Loucy (cell line): ENCODE data around the gene GPBAR1.
A peak's percentile ranks its signal among the peaks of the same experiment; 100 is the strongest.

Source experiments
- H2AFZ ChIP-seq: fragments of 200-600 bp; sonication (generic); 2 replicates; pipeline ENCODE4 v1.6.0; 2016; ENCODE audit warnings: antibody characterized with exemption, mild to moderate bottlenecking, low read length, moderate library complexity
- H3F3A ChIP-seq: fragments of 200-600 bp; 2 replicates; pipeline ENCODE4 v1.6.0; 2016; ENCODE audit warnings: antibody characterized with exemption, low read depth, mild to moderate bottlenecking
- H3K27me3 ChIP-seq: fragments of 200-600 bp; sonication (generic); 2 replicates; pipeline ENCODE4 v1.6.1; 2014; ENCODE audit warnings: low read length, mild to moderate bottlenecking; ENCODE audit not compliant: insufficient read depth, poor library complexity, severe bottlenecking
- H3K36me3 ChIP-seq: fragments of 200-600 bp; sonication (generic); 2 replicates; pipeline ENCODE4 v1.6.1; 2016; ENCODE audit warnings: low read length; ENCODE audit not compliant: insufficient read depth
- H3K4me1 ChIP-seq: fragments of 200-600 bp; sonication (generic); 2 replicates; pipeline ENCODE4 v1.5.1; 2014; ENCODE audit warnings: low read length, mild to moderate bottlenecking; ENCODE audit not compliant: insufficient read depth, poor library complexity, severe bottlenecking
- H3K4me2 ChIP-seq: fragments of 200-600 bp; sonication (generic); 2 replicates; pipeline ENCODE4 v1.6.0; 2014; ENCODE audit warnings: antibody characterized with exemption, low read length, low read depth, mild to moderate bottlenecking; ENCODE audit not compliant: poor library complexity, severe bottlenecking
- H3K4me3 ChIP-seq: fragments of 200-600 bp; sonication (generic); 2 replicates; pipeline ENCODE4 v1.5.1; 2014; ENCODE audit warnings: low read length, mild to moderate bottlenecking, mixed read lengths; ENCODE audit not compliant: poor library complexity, severe bottlenecking
- H3K79me2 ChIP-seq: fragments of 200-600 bp; sonication (generic); 2 replicates; pipeline ENCODE4 v1.6.1; 2014; ENCODE audit warnings: low read length; ENCODE audit not compliant: insufficient read depth
- H3K9ac ChIP-seq: fragments of 200-600 bp; sonication (generic); 2 replicates; pipeline ENCODE4 v1.6.0; 2014; ENCODE audit warnings: mild to moderate bottlenecking, low read depth, low read length, moderate library complexity; ENCODE audit not compliant: poor library complexity, severe bottlenecking
- H3K9me2 ChIP-seq: fragments of 200-600 bp; sonication (generic); replicated peaks from 2 replicates; pipeline ENCODE4 v1.6.1; 2016; ENCODE audit warnings: low read depth, low read length, mixed read lengths
- H3K9me3 ChIP-seq: fragments of 200-600 bp; sonication (generic); 2 replicates; pipeline ENCODE4 v1.6.1; 2014; ENCODE audit warnings: mild to moderate bottlenecking, antibody characterized with exemption, low read length, low read depth; ENCODE audit not compliant: insufficient read depth
- H4K20me1 ChIP-seq: fragments of 200-600 bp; sonication (generic); 2 replicates; pipeline ENCODE4 v1.6.0; 2014; ENCODE audit warnings: antibody characterized with exemption, low read length, mild to moderate bottlenecking; ENCODE audit not compliant: insufficient read depth, poor library complexity, severe bottlenecking
- CTCF ChIP-seq: fragments of 200-600 bp; sonication (generic); conservative IDR thresholded peaks from 2 replicates; pipeline ENCODE4 v1.5.1; 2014; ENCODE audit warnings: mild to moderate bottlenecking, antibody characterized with exemption, low read length
- EZH2phosphoT487 ChIP-seq: fragments of 200-600 bp; IDR thresholded peaks from 2 replicates; pipeline ENCODE4 v1.6.1; 2018; ENCODE audit warnings: antibody characterized with exemption, mild to moderate bottlenecking, moderate library complexity, borderline replicate concordance

GPBAR1 gene

GRCh38 chr2:218219934-218220333, 40.9 kb upstream of the GPBAR1 start:
- peaks cover 14% of the 10 kb centered on the region; the same call in 1 of the 2 replicates for H3K36me3 ChIP-seq
- H2AFZ ChIP-seq = no peak overlapping the region
- H3K9ac ChIP-seq = peak overlapping the region; percentile 99
- TF ChIP-seq EZH2phosphoT487 (no peak), CTCF (no peak)
- H3K4me1 ChIP-seq = peaks cover 58% of the 10 kb centered on the region
- no peaks in the 10 kb centered on the region for H3K9me2 ChIP-seq
- H3K4me2 ChIP-seq = peak overlapping the region; percentile 93
- H3F3A ChIP-seq = peaks cover 4% of the 10 kb centered on the region; the same call in 1 of the 2 replicates
- H3K9me3 ChIP-seq = no peaks in the 10 kb centered on the region
- peaks cover 77% of the 10 kb centered on the region for H4K20me1 ChIP-seq
- H3K4me3 ChIP-seq = peak overlapping the region; percentile 87
- H3K79me2 ChIP-seq = peaks cover 84% of the 10 kb centered on the region
- peaks cover 4% of the 10 kb centered on the region for H3K27me3 ChIP-seq

GRCh38 chr2:218221000-218221399, 39.8 kb upstream of the GPBAR1 start:
- H3K9me2 ChIP-seq = no peaks in the 10 kb centered on the region
- no peak for TF ChIP-seq EZH2phosphoT487
- TF ChIP-seq CTCF = no peak
- H3K9ac ChIP-seq = peak overlapping the region; percentile 99
- peak overlapping the region; percentile 87 for H3K4me3 ChIP-seq
- peaks cover 85% of the 10 kb centered on the region for H4K20me1 ChIP-seq
- H3K4me1 ChIP-seq = peaks cover 64% of the 10 kb centered on the region
- H2AFZ ChIP-seq = no peak overlapping the region
- peaks cover 24% of the 10 kb centered on the region; the same call in 1 of the 2 replicates for H3K36me3 ChIP-seq
- H3K9me3 ChIP-seq = no peaks in the 10 kb centered on the region
- peak overlapping the region; percentile 93 for H3K4me2 ChIP-seq
- H3F3A ChIP-seq = peaks cover 4% of the 10 kb centered on the region; the same call in 1 of the 2 replicates
- H3K79me2 ChIP-seq = peaks cover 95% of the 10 kb centered on the region
- H3K27me3 ChIP-seq = peaks cover 4% of the 10 kb centered on the region

GRCh38 chr2:218223046-218223445, 37.8 kb upstream of the GPBAR1 start:
- peaks cover 40% of the 10 kb centered on the region; the same call in 1 of the 2 replicates for H3K36me3 ChIP-seq

More at GRCh38 chr2:218223046-218223445, 37.8 kb upstream of the GPBAR1 start:
- H3K4me3 ChIP-seq = peak overlapping the region; percentile 87
- peaks cover 77% of the 10 kb centered on the region for H4K20me1 ChIP-seq
- peaks cover 69% of the 10 kb centered on the region for H3K4me1 ChIP-seq
- H3K9me3 ChIP-seq = no peaks in the 10 kb centered on the region
- no peak overlapping the region for H2AFZ ChIP-seq
- peaks cover 100% of the 10 kb centered on the region for H3K79me2 ChIP-seq
- H3K4me2 ChIP-seq = peak overlapping the region; percentile 93
- no peaks in the 10 kb centered on the region for H3K27me3 ChIP-seq
- H3F3A ChIP-seq = peaks cover 4% of the 10 kb centered on the region; the same call in 1 of the 2 replicates
- no peak for TF ChIP-seq EZH2phosphoT487
- TF ChIP-seq CTCF = no peak
- H3K9me2 ChIP-seq = no peaks in the 10 kb centered on the region
- H3K9ac ChIP-seq = peak overlapping the region; percentile 99
